Glomerular endothelial cell (primary cell): Measurements from ENCODE around the gene VHLL. TPM values are rescaled to one million over a fixed set of nuclear protein-coding genes. Genes with fewer than 3 reads are reported as not detected.
"Not testable (repeated sequence)": the region's sequence is repeated elsewhere in the genome, so short reads cannot be mapped to it uniquely, and the experiment has no call there.

Experiments used
- DNase-seq: peaks from one replicate; pipeline ENCODE4 v3.0.0-alpha.2; 2011; ENCODE audit warnings: low read depth, low spot score; ENCODE audit errors: extremely low read depth
- total RNA-seq: library from RNA; depleted of rRNA; stranded (reverse); fragments of >200 nt; gene quantifications from 2 replicates; pipeline ENCODE4 v1.2.3, GENCODE V29; 2015

The VHLL gene
- not detected in 2 replicates for total RNA-seq

- DNase-seq, result no peak
These were observed at the start of gene VHLL for GRCh38 chr1:156298852-156299357. Gene VHLL, minus strand, starts transcription at chr1:156299307. Its CDS starts 118 bp downstream, at chr1:156299189.

GRCh38 chr1:156347331-156347730 lies 48.2 kb upstream of the VHLL start:
- no peak for DNase-seq

DNA sequence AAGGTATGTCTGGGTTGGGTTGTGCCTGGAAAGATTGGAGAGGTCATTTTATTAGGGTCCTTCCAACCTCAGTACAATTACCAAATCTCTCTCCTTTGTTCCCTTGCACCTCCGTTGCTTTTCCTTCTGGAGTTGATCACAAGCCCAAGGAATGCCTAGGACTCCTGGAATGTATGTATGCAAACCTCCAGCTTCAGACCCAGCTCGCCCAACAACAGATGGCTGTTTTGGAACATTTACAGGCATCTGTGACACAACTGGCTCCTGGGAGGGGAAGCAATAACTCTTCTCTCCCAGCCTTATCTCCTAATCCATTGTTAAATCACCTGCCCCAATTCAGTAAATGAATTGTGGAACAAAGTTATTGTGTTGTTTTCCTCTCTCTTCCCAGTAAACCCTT lies 47.5 kb upstream of the VHLL start:
- DNase-seq, result no peak

DNA sequence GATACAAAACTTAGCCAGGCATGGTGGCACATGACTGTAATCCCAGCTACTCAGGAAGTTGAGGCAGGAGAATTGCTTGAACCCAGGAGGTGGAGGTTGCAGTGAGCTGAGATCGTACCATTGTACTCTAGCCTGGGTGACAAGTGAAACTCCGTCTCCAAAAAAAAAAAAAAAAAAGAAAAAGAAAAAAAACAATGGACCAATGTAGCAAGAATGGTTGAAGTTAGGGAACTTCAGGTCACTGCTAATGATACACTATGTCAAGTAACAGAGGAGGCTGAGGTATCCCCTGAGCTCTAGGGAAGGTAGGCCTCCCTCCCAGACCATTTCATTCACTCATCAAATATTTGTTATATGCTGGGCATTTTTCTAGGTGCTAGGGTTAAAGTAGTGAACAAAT lies 46.9 kb upstream of the VHLL start:
- not testable (repeated sequence) for DNase-seq

- DNase-seq, result no peak
These were observed 45.3 kb upstream of the VHLL start for GRCh38 chr1:156344409-156344808.

DNA sequence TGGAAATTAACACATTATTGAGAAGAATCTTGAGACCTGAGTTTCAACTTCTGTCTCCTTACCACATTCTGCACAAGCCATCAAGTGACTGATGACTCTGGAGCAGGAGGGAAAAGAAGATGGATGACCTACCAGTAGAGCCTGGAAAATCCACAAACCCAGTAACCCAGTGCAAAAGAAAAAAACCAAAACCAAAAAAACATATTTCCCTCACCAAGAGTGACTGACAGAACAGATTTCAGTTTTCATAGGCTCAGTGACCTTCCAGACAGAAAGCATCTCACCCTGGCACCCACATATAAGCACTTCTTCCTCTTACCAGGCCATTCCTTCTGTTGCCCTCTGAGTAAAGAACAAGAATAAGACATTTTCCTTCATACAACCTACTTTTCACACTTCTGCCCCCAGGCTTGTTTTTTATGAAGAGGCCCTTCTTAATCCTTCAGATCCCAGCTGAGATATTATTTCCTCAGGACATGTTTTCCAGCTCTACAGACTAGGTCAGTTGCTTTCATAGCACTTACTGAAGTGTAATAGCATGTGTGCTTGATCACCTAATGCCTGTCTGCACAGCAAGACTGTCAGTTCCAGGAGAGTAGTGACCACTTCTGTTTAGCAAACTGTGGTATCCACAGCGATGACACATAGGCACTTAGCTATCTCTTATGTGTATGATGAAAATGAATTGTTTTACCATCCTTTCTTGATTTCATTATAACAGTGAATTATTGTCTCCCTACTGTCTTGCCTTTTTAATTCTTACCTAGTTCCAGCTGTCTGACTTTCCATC lies 43.3 kb upstream of the VHLL start:
- no peak for DNase-seq

GRCh38 chr1:156338180-156338976 lies 39.3 kb upstream of the VHLL start, which contains the start of the genes CCT3 and TSACC:
Gene CCT3, minus strand, starts transcription at chr1:156338292. Its CDS starts 108 bp downstream, at chr1:156338184.
Gene TSACC, plus strand, starts transcription at chr1:156338526. Its CDS starts 1,232 bp downstream, at chr1:156339758.
- peak; percentile 99 for DNase-seq

DNA sequence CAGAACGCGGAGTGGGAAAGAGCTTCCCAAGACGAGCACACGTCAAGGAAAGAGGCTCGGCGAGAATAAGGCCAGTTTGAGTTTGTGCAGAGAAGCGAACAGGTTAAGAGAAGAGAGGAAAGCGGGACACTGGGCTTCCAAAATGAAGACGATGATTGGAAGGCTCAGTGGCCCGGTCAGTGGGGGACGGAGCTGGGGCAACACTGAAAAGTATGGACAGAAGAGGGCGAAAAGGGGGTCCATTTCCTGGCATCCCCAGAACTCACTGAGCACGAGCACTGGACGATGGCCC lies 38.7 kb upstream of the VHLL start:
- no peak for DNase-seq

DNA sequence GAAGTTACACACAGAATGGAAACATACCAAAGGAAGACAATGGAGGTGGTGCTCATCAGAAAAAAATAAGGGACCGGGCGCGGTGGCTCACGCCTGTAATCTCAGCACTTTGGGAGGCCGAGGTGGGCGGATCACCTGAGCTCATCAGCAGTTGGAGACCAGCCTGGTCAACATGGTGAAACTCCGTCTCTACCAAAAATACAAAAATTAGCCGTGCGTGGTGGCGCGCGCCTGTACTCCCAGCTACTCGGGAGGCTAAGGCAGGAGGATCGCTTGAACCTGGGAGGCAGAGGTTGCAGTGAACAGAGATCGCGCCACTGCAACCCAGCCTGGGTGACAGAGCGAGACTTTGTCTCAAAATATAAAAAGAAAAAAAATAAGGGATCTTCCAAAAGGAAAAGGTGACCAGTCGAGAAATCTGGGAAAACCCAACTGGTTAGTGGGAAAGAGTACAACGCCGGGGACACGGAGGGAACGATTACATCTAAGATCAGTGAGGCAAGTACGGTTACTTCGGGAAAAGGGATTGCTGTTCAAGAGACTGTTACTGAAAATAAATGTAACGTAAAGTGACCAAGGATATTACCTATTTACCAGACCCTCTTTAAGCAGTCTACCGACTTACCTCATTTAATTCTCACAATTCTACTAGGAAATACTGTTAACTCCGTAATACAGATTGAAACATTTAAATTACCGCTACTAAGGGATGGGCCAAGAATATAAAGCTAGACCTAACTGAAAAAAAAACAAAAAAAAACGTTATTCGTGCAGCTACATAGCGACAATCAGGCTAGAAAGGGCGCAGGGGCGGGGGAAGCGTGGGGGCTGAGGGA lies 38.2 kb upstream of the VHLL start:
- no peak for DNase-seq

GRCh38 chr1:156336242-156336641 lies 37.1 kb upstream of the VHLL start:
- DNase-seq, result no peak

DNA sequence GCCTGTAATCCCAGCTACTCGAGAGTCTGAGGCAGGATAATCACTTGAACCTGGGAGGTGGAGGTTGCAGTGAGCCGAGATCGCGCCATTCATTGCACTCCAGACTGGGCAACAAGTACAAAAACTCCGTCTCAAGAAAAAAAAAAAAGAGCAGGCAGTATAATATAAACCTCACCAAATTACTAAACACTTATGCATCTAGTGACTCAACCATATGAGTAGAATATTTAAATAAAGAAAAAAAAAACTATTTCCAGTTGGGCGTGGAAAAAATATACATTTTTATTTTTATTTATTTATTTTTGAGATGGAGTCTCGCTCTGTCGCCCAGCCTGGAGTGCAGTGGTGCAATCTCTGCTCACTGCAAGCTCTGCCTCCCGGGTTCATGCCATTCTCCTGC lies 24.1 kb upstream of the VHLL start:
- not testable (repeated sequence) for DNase-seq

DNA sequence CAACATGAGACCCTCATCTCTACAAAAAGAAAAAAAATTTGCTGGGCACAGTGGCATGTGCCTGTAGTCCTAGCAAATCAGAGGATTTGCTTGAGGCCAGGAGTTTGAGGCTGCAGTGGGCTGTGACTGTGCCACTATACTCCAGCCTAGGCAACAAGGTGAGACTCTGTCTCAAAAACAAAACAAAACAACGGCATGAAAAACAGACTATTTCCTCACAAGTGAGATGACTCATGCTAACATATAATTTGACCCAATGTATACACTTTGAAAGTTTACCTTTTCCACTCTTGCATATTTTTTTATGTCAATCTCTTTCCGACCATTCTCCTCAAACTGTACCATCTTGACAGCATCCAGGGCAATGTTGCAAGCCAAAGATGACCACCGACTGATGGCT lies 21.5 kb upstream of the VHLL start:
- no peak for DNase-seq

DNA sequence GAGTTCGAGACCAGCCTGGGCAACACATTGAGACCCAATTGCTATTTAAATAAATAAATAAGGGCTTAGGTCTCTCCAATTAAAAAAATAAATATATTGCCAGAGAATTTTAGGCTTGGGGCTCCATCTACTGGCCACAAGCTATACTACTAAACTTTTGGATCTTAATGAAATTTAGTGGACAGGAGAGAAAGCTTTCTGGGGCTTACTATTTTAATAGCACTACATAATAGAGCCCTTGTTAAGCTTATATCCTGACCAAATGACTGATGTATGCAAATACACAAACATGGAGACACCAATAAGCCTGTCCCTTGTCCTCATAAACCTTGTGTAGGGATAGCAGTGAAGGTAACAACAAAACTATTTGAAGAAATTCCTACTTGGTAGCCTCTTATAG lies 20.6 kb upstream of the VHLL start:
- DNase-seq, result no peak

DNA sequence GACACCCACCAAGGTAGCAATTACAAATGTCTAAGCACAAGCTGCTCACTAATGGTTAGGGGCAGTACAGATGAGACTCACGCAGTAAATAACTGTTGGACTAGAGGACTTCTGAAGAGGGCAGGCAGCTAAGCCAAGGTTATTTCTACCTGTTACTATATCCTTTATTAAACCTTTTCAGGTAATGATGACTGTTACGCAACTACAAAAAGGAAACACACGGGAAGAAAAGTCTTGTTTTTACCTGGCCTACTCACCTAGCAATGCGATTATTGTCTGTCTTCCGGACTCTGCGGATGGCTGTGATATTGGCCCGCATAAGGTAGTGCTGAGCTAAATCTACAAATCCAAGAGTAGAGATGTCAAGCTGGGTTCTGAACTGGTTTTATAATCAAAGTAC lies 17.8 kb upstream of the VHLL start:
- no peak for DNase-seq

GRCh38 chr1:156310962-156311361 lies 11.9 kb upstream of the VHLL start:
- DNase-seq, result no peak

DNA sequence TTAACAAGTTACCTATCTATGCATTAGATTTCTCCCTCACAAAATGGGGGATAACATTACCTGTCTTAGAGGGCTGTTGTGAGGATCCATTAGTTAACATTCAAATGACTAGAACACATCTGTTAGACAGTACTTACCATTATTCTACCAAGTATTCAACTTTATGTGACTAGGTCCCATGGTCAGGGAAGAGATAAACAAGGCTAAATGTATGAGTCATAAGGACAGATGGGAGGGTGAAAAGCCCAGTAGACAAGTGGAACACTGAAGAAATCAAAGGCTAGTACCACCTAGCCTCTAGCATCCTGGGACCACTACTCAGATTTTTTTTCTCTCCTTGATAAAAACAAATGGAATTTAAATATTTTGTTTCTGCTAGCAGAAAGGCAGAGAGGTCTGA lies 9.0 kb upstream of the VHLL start:
- no peak for DNase-seq

DNA sequence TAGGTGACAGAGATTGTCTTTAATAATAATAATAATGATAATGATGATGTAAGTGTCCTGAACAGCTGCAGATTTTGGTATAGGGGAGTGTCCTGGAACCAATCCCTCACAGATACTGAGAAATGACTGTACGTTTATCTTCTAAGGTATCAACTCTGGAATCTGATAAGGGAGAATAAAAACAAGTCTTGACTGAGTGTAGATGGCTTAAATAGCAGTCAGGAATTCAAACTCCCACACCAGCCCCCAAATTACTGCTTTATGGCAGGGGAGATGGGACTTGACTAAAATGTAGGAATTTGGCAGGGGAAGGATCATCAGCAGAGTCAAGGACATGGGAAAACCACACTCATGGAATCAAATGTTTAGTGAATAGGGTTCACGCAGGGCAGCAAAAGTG lies 6.1 kb upstream of the VHLL start:
- DNase-seq, result no peak

- no peak for DNase-seq
These were observed 4.1 kb upstream of the VHLL start for GRCh38 chr1:156303241-156303640.

DNA sequence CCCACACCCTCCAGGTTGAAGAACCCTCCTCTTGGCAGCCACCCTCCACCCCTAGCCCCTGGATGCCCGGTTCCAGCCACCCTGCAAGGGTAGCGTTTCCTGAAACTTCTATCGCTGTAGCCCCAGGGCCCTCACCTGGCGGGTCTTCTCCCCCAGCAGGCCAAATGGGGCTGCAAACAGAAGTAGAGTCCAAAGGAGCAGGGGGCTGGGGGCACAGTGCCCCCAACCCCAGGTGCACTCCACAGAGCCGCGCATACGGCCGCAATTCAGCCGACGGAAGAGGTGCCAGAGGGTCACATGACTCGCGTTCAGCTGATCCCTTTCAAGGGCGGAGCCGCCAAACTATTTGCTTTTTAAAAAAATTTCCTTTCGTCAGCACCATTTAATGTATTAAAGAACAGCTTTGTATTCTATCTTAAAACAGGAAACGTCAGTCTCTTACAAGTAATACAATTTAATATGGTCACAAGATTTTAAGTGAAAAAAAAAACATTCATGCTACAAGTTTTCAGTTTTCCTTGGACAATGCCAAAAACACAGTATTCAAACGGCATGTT lies 3.6 kb downstream of the VHLL start, which contains the start of gene GLMP:
TSS of gene GLMP (minus strand) at position 289 of the 557 bp plus-strand sequence. CDS start at position 255, 34 bp downstream.
- DNase-seq, result no peak

- no peak for DNase-seq
These were observed 5.2 kb downstream of the VHLL start for GRCh38 chr1:156293895-156294294.

- no peak for DNase-seq
These were observed 6.0 kb downstream of the VHLL start for GRCh38 chr1:156293098-156293434.
